ENCODE results near the gene INTS4.
A peak's percentile ranks its signal among the peaks of the same experiment; 100 is the strongest.
"Not testable (repeated sequence)": the region's sequence is repeated elsewhere in the genome, so short reads cannot be mapped to it uniquely, and the experiment has no call there.

INTS4 gene, protein sequence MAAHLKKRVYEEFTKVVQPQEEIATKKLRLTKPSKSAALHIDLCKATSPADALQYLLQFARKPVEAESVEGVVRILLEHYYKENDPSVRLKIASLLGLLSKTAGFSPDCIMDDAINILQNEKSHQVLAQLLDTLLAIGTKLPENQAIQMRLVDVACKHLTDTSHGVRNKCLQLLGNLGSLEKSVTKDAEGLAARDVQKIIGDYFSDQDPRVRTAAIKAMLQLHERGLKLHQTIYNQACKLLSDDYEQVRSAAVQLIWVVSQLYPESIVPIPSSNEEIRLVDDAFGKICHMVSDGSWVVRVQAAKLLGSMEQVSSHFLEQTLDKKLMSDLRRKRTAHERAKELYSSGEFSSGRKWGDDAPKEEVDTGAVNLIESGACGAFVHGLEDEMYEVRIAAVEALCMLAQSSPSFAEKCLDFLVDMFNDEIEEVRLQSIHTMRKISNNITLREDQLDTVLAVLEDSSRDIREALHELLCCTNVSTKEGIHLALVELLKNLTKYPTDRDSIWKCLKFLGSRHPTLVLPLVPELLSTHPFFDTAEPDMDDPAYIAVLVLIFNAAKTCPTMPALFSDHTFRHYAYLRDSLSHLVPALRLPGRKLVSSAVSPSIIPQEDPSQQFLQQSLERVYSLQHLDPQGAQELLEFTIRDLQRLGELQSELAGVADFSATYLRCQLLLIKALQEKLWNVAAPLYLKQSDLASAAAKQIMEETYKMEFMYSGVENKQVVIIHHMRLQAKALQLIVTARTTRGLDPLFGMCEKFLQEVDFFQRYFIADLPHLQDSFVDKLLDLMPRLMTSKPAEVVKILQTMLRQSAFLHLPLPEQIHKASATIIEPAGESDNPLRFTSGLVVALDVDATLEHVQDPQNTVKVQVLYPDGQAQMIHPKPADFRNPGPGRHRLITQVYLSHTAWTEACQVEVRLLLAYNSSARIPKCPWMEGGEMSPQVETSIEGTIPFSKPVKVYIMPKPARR
- 52.7 to 68.5 (median 58.3) reads per million in 3 donors for total RNA-seq

DNA sequence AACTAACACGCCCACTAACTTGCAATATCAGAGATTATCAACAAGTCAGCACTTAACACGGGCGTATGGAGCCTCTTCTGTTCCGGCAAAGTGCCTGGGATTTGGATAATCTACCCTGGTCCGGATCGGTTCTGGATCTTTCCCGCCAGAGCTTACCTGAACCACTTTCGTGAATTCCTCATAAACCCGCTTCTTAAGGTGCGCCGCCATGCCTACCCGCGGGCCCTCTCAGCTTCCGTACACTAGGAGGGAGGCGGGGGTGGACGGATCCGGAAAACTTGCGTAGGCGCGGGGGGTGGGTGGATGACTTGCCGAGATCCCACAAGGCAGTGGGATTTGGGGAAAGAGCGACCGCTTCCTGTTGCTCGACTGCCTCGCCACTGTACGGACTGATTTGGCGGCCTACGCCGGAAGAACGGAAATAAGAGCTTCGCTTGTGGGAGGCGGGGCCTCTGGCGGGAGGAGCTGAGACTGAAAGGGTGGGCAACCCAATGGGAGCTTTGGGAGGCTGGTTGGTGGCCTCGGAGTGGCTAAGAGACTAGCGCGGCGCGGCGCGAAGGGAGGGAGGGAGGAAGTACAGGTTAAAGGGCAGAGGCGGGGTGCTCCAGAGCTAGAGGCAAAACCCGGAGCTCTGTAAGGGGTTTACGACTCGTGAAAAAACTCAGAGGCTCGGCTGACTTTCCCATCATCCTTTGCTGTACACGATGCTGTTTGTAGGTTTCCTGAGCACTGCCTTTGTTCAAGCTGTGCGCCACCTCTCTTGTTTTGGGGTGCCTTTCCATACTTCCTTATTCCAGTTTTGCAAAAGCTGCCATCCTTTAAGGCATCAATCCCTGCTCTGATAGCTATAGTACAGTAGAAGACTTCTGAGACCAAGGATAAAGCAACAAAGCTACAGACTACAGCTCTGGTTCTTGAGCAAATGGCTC, at the start of gene INTS4:
TSS of gene INTS4 (minus strand) at position 235 of the 929 bp plus-strand sequence. CDS start at position 210, 25 bp downstream.
- no peaks in the 10 kb centered on the region for H3K9me3 ChIP-seq (ENCODE audit: control insufficient read depth, low read length)
- H3K36me3 ChIP-seq (ENCODE audit: control insufficient read depth, insufficient read depth, low read length) = peaks cover under 1% of the 10 kb centered on the region
- peak within 1 kb of the TSS; percentile 71 for H3K4me3 ChIP-seq (ENCODE audit: insufficient read depth, low read depth, low read length, poor library complexity, severe bottlenecking)
- DNase-seq = peak; percentile 94 to 97 (median 97)
- peaks cover 11% of the 10 kb centered on the region for H3K4me1 ChIP-seq (ENCODE audit: control insufficient read depth, insufficient read depth, low read length, poor library complexity, severe bottlenecking)
- H3K27ac ChIP-seq (ENCODE audit: insufficient read depth, low read length, poor library complexity, severe bottlenecking) = peak within 1 kb of the TSS; percentile 79
- H3K27me3 ChIP-seq (replicated peaks; ENCODE audit: control insufficient read depth, insufficient read depth, low read length, poor library complexity, severe bottlenecking) = no peaks in the 10 kb centered on the region

DNA sequence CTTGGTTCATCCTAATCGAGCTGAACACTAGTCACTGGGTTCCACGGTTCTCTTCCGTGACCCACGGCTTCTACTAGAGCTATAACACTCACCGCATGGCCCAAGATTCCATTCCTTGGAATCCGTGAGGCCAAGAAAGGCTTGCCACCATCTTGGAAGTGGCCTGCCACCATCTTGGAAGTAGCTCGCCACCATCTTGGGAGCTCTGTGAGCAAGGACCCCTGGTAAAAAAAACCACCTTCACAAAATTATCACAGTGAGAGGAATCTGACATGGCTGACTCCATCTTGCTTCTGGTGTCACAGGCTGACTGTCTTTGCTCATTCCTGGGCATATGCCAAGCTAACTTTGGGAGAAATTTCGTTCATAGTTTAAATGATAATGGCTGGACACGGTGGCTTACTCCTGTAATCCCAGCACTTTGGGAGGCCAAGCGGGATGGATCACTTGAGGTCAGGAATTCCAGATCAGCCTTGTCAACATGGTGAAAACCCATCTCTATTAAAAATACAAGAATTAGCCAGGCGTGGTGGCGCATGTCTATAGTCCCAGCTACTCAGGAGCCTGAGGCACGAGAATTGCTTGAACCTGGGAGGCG, 47.5 kb upstream of the INTS4 start:
- no peak overlapping the region for H3K4me3 ChIP-seq (ENCODE audit: insufficient read depth, low read depth, low read length, poor library complexity, severe bottlenecking)
- no peaks in the 10 kb centered on the region for H3K27me3 ChIP-seq (replicated peaks; ENCODE audit: control insufficient read depth, insufficient read depth, low read length, poor library complexity, severe bottlenecking)
- H3K4me1 ChIP-seq (ENCODE audit: control insufficient read depth, insufficient read depth, low read length, poor library complexity, severe bottlenecking) = peaks cover 6% of the 10 kb centered on the region
- H3K27ac ChIP-seq (ENCODE audit: insufficient read depth, low read length, poor library complexity, severe bottlenecking) = no peak overlapping the region
- DNase-seq = no peak
- no peaks in the 10 kb centered on the region for H3K36me3 ChIP-seq (ENCODE audit: control insufficient read depth, insufficient read depth, low read length)
- no peaks in the 10 kb centered on the region for H3K9me3 ChIP-seq (ENCODE audit: control insufficient read depth, low read length)

DNA sequence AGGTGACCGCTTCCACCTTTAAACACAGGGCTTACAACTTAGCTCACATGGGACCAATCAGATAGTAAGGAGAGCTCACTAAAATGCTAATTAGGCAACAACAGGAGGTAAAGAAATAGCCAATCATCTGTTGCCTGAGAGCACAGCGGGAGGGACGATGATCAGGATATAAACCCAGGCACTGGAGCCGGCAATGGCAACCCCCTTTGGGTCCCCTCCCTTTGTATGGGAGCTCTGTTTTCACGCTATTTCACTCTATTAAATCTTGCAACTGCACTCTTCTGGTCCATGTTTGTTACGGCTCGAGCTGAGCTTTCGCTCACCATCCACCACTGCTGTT, 46.9 kb upstream of the INTS4 start:
- not testable (repeated sequence) for H3K27me3 ChIP-seq (replicated peaks; ENCODE audit: control insufficient read depth, insufficient read depth, low read length, poor library complexity, severe bottlenecking); H3K9me3 ChIP-seq (ENCODE audit: control insufficient read depth, low read length); H3K27ac ChIP-seq (ENCODE audit: insufficient read depth, low read length, poor library complexity, severe bottlenecking); H3K4me1 ChIP-seq (ENCODE audit: control insufficient read depth, insufficient read depth, low read length, poor library complexity, severe bottlenecking); H3K4me3 ChIP-seq (ENCODE audit: insufficient read depth, low read depth, low read length, poor library complexity, severe bottlenecking); H3K36me3 ChIP-seq (ENCODE audit: control insufficient read depth, insufficient read depth, low read length); DNase-seq

DNA sequence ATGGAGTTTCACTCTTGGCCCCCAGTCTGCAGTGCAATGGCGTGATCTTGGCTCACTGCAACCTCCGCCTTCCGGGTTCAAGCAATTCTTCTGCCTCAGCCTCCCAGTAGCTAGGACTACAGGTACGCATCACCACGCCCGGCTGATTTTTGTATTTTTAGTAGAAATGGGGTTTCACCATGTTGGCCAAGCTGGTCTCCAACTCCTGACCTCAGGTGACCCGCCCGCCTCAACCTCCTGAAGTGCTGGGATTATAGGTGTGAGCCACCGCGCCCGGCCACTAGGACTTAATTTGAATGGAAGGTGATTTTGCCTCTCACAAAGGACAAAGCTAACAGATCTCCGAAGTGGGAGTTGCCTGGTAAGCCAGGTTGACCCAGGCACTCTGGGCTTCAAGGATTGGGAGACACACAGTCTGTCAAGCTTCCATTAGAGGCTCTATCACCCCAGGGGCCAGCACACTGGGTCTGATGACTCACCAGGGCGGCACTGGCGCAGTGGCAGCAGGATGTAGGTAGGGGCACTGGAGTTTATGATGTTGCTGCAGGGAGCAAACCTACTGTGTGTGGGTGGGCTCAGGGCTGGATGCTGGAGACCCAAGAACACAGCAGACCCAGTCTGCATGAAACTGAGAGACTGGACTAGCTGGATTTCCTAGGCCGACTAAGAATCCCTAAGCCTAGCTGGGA, 46.4 kb upstream of the INTS4 start:
- no peak overlapping the region for H3K4me3 ChIP-seq (ENCODE audit: insufficient read depth, low read depth, low read length, poor library complexity, severe bottlenecking)
- DNase-seq = no peak
- H3K27me3 ChIP-seq (replicated peaks; ENCODE audit: control insufficient read depth, insufficient read depth, low read length, poor library complexity, severe bottlenecking) = no peaks in the 10 kb centered on the region
- H3K27ac ChIP-seq (ENCODE audit: insufficient read depth, low read length, poor library complexity, severe bottlenecking) = no peak overlapping the region
- H3K4me1 ChIP-seq (ENCODE audit: control insufficient read depth, insufficient read depth, low read length, poor library complexity, severe bottlenecking) = no peaks in the 10 kb centered on the region
- no peaks in the 10 kb centered on the region for H3K9me3 ChIP-seq (ENCODE audit: control insufficient read depth, low read length)
- H3K36me3 ChIP-seq (ENCODE audit: control insufficient read depth, insufficient read depth, low read length) = no peaks in the 10 kb centered on the region

- no peak overlapping the region for H3K27ac ChIP-seq (ENCODE audit: insufficient read depth, low read length, poor library complexity, severe bottlenecking)
- H3K9me3 ChIP-seq (ENCODE audit: control insufficient read depth, low read length) = no peaks in the 10 kb centered on the region
- DNase-seq = no peak
- H3K4me1 ChIP-seq (ENCODE audit: control insufficient read depth, insufficient read depth, low read length, poor library complexity, severe bottlenecking) = no peaks in the 10 kb centered on the region
- no peaks in the 10 kb centered on the region for H3K27me3 ChIP-seq (replicated peaks; ENCODE audit: control insufficient read depth, insufficient read depth, low read length, poor library complexity, severe bottlenecking)
- no peak overlapping the region for H3K4me3 ChIP-seq (ENCODE audit: insufficient read depth, low read depth, low read length, poor library complexity, severe bottlenecking)
- no peaks in the 10 kb centered on the region for H3K36me3 ChIP-seq (ENCODE audit: control insufficient read depth, insufficient read depth, low read length)
Observed at GRCh38 chr11:78039919-78040671, 45.6 kb upstream of the INTS4 start.

DNA sequence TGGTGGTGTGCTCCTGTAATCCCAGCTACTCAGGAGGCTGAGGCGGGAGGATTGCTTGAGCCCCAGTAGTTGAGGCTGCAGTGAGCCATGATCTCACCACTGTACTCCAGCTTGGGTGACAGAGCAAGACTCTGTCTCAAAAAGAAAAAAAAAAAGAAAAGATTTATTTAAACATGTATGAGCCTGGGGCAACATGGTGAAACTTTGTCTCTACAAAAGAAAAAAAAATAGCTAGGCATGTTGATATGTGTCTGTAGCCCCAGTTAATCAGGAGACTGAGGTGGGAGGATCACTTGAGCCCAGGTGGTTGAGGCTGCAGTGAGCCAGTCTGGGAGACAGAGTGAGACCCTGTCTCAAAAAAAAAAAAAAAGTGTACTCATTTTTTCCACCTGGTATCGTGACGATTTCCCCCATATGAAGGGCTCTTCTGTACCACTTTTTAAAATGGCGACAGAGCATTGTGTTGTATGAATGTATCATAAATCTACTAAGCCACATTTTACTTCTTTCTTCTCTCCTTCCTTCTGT, 45.0 kb upstream of the INTS4 start:
- H3K27me3 ChIP-seq (replicated peaks; ENCODE audit: control insufficient read depth, insufficient read depth, low read length, poor library complexity, severe bottlenecking) = no peaks in the 10 kb centered on the region
- no peaks in the 10 kb centered on the region for H3K36me3 ChIP-seq (ENCODE audit: control insufficient read depth, insufficient read depth, low read length)
- no peak overlapping the region for H3K27ac ChIP-seq (ENCODE audit: insufficient read depth, low read length, poor library complexity, severe bottlenecking)
- no peaks in the 10 kb centered on the region for H3K9me3 ChIP-seq (ENCODE audit: control insufficient read depth, low read length)
- H3K4me1 ChIP-seq (ENCODE audit: control insufficient read depth, insufficient read depth, low read length, poor library complexity, severe bottlenecking) = no peaks in the 10 kb centered on the region
- DNase-seq = no peak
- no peak overlapping the region for H3K4me3 ChIP-seq (ENCODE audit: insufficient read depth, low read depth, low read length, poor library complexity, severe bottlenecking)

- no peak overlapping the region for H3K27ac ChIP-seq (ENCODE audit: insufficient read depth, low read length, poor library complexity, severe bottlenecking)
- H3K4me3 ChIP-seq (ENCODE audit: insufficient read depth, low read depth, low read length, poor library complexity, severe bottlenecking) = no peak overlapping the region
- H3K9me3 ChIP-seq (ENCODE audit: control insufficient read depth, low read length) = no peaks in the 10 kb centered on the region
- H3K27me3 ChIP-seq (replicated peaks; ENCODE audit: control insufficient read depth, insufficient read depth, low read length, poor library complexity, severe bottlenecking) = no peaks in the 10 kb centered on the region
- H3K36me3 ChIP-seq (ENCODE audit: control insufficient read depth, insufficient read depth, low read length) = no peaks in the 10 kb centered on the region
- DNase-seq = no peak
- no peaks in the 10 kb centered on the region for H3K4me1 ChIP-seq (ENCODE audit: control insufficient read depth, insufficient read depth, low read length, poor library complexity, severe bottlenecking)
Observed at GRCh38 chr11:78038697-78039313, 44.3 kb upstream of the INTS4 start.

DNA sequence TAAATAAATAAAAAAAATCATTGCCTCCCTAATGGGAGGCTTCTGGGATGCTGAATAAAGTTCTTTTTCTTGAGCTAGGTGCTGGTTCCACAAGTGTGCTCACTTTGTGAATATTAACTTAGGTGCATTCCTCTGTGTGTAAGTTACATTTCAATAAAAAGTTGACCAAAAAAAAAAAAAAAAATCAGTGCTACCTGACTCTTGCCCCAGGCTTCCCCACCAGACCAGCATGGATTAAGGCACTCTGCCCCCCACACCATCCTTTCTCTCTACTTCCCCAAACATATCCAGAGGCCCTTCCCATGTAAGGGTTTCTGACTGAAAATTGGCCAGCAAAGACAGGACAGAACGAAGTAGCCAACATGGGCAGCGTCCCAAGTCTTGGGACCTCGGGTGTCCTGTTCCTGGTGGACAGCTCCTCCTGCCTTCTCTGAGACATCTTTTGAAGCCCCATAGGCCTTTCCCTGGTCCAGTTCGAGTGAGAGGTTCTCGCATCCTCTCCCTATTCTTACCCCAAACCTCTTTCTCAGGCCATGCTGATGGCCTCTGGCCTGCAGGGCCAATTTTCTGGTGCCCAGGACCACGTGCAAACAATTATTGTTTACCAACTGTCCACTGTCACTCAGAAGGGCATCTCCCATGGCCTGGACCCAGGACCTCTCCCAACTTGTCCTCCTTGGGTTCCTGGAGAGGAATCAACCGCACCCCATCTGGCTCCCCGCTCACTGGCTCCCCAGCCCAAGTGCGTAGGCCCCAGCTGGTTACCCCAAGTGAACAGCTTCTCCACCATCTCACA, 43.6 kb upstream of the INTS4 start:
- DNase-seq = no peak
- no peaks in the 10 kb centered on the region for H3K4me1 ChIP-seq (ENCODE audit: control insufficient read depth, insufficient read depth, low read length, poor library complexity, severe bottlenecking)
- no peak overlapping the region for H3K4me3 ChIP-seq (ENCODE audit: insufficient read depth, low read depth, low read length, poor library complexity, severe bottlenecking)
- no peaks in the 10 kb centered on the region for H3K36me3 ChIP-seq (ENCODE audit: control insufficient read depth, insufficient read depth, low read length)
- H3K9me3 ChIP-seq (ENCODE audit: control insufficient read depth, low read length) = no peaks in the 10 kb centered on the region
- no peak overlapping the region for H3K27ac ChIP-seq (ENCODE audit: insufficient read depth, low read length, poor library complexity, severe bottlenecking)
- H3K27me3 ChIP-seq (replicated peaks; ENCODE audit: control insufficient read depth, insufficient read depth, low read length, poor library complexity, severe bottlenecking) = no peaks in the 10 kb centered on the region

All from effector memory CD4-positive, alpha-beta T cell (primary cell).